MM.1S (cell line): Measurements from ENCODE around the gene CEP170B.

Experiments used
- DNase-seq: peaks from one replicate; pipeline ENCODE4 v3.0.0-alpha.2; 2015
- H2AFZ ChIP-seq: fragments of 300-600 bp; sonication (generic); 2 replicates; pipeline ENCODE4 v1.6.0; 2016; ENCODE audit warnings: antibody characterized with exemption, low read length
- H3F3A ChIP-seq: fragments of 300-600 bp; sonication (generic); 2 replicates; pipeline ENCODE4 v1.6.1; 2016; ENCODE audit warnings: mild to moderate bottlenecking, antibody characterized with exemption, low read length, moderate library complexity, mixed read lengths; ENCODE audit not compliant: insufficient read depth
- H3K27ac ChIP-seq: fragments of 300-600 bp; sonication (generic); 2 replicates; pipeline ENCODE4 v1.5.1; 2016; ENCODE audit warnings: mild to moderate bottlenecking, low read length
- H3K27me3 ChIP-seq: fragments of 300-600 bp; sonication (generic); replicated peaks from 2 replicates; pipeline ENCODE4 v1.6.0; 2016; ENCODE audit warnings: low read length; ENCODE audit not compliant: insufficient read depth
- H3K36me3 ChIP-seq: fragments of 300-600 bp; sonication (generic); replicated peaks from 2 replicates; pipeline ENCODE4 v1.6.1; 2016; ENCODE audit warnings: mild to moderate bottlenecking, low read length, mixed read lengths; ENCODE audit not compliant: insufficient read depth
- H3K4me1 ChIP-seq: fragments of 300-600 bp; sonication (generic); 2 replicates; pipeline ENCODE4 v1.6.1; 2016; ENCODE audit warnings: low read length, mixed read lengths
- H3K4me2 ChIP-seq: fragments of 300-600 bp; sonication (generic); 2 replicates; pipeline ENCODE4 v1.6.0; 2016; ENCODE audit warnings: low read depth, low read length
- H3K4me3 ChIP-seq: fragments of 300-600 bp; sonication (generic); 2 replicates; pipeline ENCODE4 v1.5.1; 2016; ENCODE audit warnings: low read length, mixed read lengths
- H3K79me2 ChIP-seq: fragments of 300-600 bp; sonication (generic); 2 replicates; pipeline ENCODE4 v1.6.1; 2016; ENCODE audit warnings: mixed run types, low read length, mixed read lengths
- H3K9ac ChIP-seq: fragments of 300-600 bp; sonication (generic); 2 replicates; pipeline ENCODE4 v1.6.1; 2016; ENCODE audit warnings: low read length, mixed read lengths
- H3K9me2 ChIP-seq: fragments of 300-600 bp; sonication (generic); replicated peaks from 2 replicates; pipeline ENCODE4 v1.6.1; 2016; ENCODE audit warnings: mild to moderate bottlenecking, low read length, mixed read lengths; ENCODE audit not compliant: insufficient read depth
- H3K9me3 ChIP-seq: fragments of 300-600 bp; sonication (generic); replicated peaks from 2 replicates; pipeline ENCODE4 v1.6.1; 2016; ENCODE audit warnings: mild to moderate bottlenecking, low read length, mixed read lengths; ENCODE audit not compliant: insufficient read depth
- H4K20me1 ChIP-seq: fragments of 300-600 bp; sonication (generic); 2 replicates; pipeline ENCODE4 v1.6.1; 2016; ENCODE audit warnings: mild to moderate bottlenecking, low read length, moderate library complexity, mixed read lengths; ENCODE audit not compliant: insufficient read depth
- EZH2 ChIP-seq: fragments of 300-600 bp; sonication (generic); optimal IDR thresholded peaks from 2 replicates; pipeline ENCODE3; 2017; ENCODE audit warnings: low read depth, mild to moderate bottlenecking, antibody characterized with exemption, low read length, mixed read lengths
- EZH2phosphoT487 ChIP-seq: fragments of 300-600 bp; sonication (generic); IDR thresholded peaks from 2 replicates; pipeline ENCODE4 v1.6.1; 2018; ENCODE audit warnings: antibody characterized with exemption, low read length
- TF ChIP-seq, protein P1 (sequence below): fragments of 300-600 bp; sonication (generic); IDR thresholded peaks from 2 replicates; pipeline ENCODE4 v1.5.1; 2016; ENCODE audit warnings: antibody characterized with exemption, low read length, mixed read lengths

CEP170B gene

DNA sequence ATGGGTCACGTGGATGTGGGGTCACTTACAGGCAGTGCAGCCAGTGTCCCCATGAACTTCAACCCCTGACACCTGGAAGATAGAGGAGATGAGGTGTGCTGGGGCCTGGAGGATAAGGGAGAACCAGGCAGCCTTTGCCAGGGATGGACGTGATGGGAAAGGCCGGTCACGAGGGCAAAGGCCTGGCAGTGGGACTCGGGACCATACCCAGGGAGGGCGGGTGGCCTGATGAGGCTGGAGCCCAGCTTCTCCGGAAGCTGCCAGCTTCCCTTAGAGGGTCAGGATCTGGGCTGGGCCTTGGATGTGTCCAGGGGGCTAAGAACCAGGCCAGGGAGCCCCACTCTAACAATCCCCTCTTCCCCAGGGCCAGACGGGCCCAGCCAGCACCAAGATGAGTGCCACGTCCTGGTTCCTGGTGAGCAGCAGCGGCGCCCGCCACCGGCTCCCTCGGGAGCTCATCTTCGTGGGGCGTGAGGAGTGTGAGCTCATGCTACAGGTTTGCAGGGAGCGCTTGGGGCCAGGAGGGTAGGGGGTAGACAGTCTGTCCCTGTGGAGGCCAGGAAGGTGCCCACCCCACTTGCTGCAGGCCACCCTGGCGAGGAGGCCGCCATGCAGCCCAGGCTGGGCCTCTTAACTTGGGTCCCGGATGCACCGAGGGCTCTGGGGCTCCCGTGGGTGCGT, 3.1 kb downstream of the CEP170B start:
- H3K9me3 ChIP-seq, result no peaks in the 10 kb centered on the region
- H4K20me1 ChIP-seq, result no peaks in the 10 kb centered on the region
- H3F3A ChIP-seq, result no peaks in the 10 kb centered on the region
- H3K4me1 ChIP-seq, result no peaks in the 10 kb centered on the region
- no peaks in the 10 kb centered on the region for H3K36me3 ChIP-seq
- H3K9ac ChIP-seq, result no peak overlapping the region
- H2AFZ ChIP-seq, result no peak overlapping the region
- no peak for DNase-seq
- no peaks in the 10 kb centered on the region; the same call in 1 of the 2 replicates for H3K79me2 ChIP-seq
- no peaks in the 10 kb centered on the region for H3K9me2 ChIP-seq
- no peak overlapping the region for H3K27ac ChIP-seq
- TF ChIP-seq EZH2phosphoT487 (no peak), EZH2 (no peak)
- TF ChIP-seq, protein P1, sequence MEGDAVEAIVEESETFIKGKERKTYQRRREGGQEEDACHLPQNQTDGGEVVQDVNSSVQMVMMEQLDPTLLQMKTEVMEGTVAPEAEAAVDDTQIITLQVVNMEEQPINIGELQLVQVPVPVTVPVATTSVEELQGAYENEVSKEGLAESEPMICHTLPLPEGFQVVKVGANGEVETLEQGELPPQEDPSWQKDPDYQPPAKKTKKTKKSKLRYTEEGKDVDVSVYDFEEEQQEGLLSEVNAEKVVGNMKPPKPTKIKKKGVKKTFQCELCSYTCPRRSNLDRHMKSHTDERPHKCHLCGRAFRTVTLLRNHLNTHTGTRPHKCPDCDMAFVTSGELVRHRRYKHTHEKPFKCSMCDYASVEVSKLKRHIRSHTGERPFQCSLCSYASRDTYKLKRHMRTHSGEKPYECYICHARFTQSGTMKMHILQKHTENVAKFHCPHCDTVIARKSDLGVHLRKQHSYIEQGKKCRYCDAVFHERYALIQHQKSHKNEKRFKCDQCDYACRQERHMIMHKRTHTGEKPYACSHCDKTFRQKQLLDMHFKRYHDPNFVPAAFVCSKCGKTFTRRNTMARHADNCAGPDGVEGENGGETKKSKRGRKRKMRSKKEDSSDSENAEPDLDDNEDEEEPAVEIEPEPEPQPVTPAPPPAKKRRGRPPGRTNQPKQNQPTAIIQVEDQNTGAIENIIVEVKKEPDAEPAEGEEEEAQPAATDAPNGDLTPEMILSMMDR, result no peak
- no peak overlapping the region for H3K4me3 ChIP-seq
- no peaks in the 10 kb centered on the region for H3K27me3 ChIP-seq
- no peak overlapping the region for H3K4me2 ChIP-seq

GRCh38 chr14:104868811-104869572, 3.9 kb downstream of the CEP170B start:
- Histone ChIP-seq H3K4me1 (no peaks in the 10 kb centered on the region), H4K20me1 (no peaks in the 10 kb centered on the region), H3K27me3 (no peaks in the 10 kb centered on the region), H3K79me2 (no peaks in the 10 kb centered on the region; the same call in 1 of the 2 replicates), H3K9me2 (no peaks in the 10 kb centered on the region), H3K4me3 (no peak overlapping the region), H2AFZ (no peak overlapping the region), H3K27ac (no peak overlapping the region), H3K36me3 (no peaks in the 10 kb centered on the region), H3K4me2 (no peak overlapping the region), H3K9me3 (no peaks in the 10 kb centered on the region), H3F3A (no peaks in the 10 kb centered on the region), H3K9ac (no peak overlapping the region)
- no peak for DNase-seq
- TF ChIP-seq EZH2, result no peak
- TF ChIP-seq EZH2phosphoT487, result no peak
- TF ChIP-seq, protein P1, result no peak

DNA sequence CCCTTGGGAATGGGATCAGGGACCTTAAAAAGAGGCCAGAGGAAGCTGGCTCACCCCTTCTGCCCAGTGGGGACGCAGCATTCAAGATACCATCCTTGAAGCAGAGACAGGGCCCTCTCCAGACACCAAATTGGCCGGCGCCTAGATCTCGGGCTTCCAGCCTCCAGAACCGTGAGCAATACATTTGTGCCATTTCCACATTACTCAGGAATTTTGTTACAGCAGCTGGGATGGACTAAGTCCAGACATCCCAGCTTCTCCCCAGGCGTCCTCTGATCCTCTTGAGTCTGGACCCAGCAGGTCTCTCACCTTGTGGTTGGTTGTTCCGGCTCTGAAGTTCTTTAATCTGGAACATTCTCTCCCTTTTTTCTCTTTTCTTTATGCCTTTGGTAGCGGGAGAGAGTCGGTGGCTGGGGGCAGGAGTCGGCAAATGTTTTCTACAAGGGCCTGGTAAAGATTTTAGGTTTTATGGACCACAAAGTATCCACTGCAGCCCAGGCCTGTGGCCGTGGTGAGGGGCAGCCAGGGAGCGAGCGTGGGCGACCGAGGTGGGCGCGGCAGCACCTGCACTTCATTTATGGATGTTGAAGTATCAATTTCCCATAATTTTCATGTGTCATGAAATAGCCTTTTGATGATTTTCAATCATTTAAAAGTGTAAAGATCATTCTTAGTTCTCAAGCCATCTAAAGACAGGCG, 4.8 kb downstream of the CEP170B start:
- H3F3A ChIP-seq, result no peaks in the 10 kb centered on the region
- H4K20me1 ChIP-seq, result no peaks in the 10 kb centered on the region
- H3K4me2 ChIP-seq, result no peak overlapping the region
- H3K27me3 ChIP-seq, result no peaks in the 10 kb centered on the region
- no peaks in the 10 kb centered on the region; the same call in 1 of the 2 replicates for H3K79me2 ChIP-seq
- no peak overlapping the region for H3K4me3 ChIP-seq
- no peaks in the 10 kb centered on the region for H3K4me1 ChIP-seq
- no peak overlapping the region for H3K27ac ChIP-seq
- no peak for DNase-seq
- H3K36me3 ChIP-seq, result no peaks in the 10 kb centered on the region
- no peaks in the 10 kb centered on the region for H3K9me3 ChIP-seq
- H3K9ac ChIP-seq, result no peak overlapping the region
- H2AFZ ChIP-seq, result no peak overlapping the region
- TF ChIP-seq, protein P1, result no peak
- no peak for TF ChIP-seq EZH2
- no peaks in the 10 kb centered on the region for H3K9me2 ChIP-seq
